SW480 (cell line): Measurements from ENCODE around the gene CHRNG.
"Not testable (repeated sequence)": the region's sequence is repeated elsewhere in the genome, so short reads cannot be mapped to it uniquely, and the experiment has no call there.

Source experiments
- DNase-seq: peaks from one replicate; pipeline ENCODE4 v3.0.0-alpha.2; 2016; ENCODE audit warnings: low spot score

Gene CHRNG

GRCh38 chr2:232527905-232528470 lies 11.5 kb upstream of the CHRNG start:
- no peak for DNase-seq

- peak; percentile 83 for DNase-seq
These were observed 10.6 kb upstream of the CHRNG start for GRCh38 chr2:232528746-232529460.

DNA sequence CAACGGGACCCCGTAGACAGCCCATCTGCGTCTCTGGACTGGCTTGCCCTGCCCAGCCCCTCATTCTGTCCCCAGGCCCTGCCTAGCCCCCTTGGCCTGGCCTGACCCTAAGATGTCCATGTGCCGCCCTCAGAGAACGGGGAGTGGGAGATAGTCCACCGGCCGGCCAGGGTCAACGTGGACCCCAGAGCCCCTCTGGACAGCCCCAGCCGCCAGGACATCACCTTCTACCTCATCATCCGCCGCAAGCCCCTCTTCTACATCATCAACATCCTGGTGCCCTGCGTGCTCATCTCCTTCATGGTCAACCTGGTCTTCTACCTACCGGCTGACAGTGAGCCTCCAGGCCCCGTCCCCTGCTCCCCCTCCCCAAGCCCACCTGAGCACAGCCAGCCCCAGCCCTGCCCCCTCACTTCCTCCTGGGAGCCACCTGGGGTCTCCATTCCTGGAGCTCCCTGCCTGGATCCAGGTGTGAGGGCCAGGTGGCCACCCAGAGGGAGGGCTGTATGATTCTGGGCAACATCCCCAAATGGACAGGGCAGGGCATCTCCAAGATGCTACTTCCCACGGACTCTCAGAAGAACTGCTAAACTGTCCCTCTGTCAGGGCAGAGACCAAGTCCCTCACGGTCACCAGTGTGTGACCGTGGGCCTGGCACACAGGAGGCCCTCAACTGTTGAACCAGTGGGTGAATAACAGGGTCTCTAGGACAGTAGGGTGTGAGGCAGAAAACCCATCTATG lies 9.5 kb upstream of the CHRNG start:
- no peak for DNase-seq

- no peak for DNase-seq
These were observed 8.7 kb upstream of the CHRNG start for GRCh38 chr2:232530626-232531260.

- DNase-seq, result no peak
These were observed 7.1 kb upstream of the CHRNG start for GRCh38 chr2:232532419-232532818.

DNA sequence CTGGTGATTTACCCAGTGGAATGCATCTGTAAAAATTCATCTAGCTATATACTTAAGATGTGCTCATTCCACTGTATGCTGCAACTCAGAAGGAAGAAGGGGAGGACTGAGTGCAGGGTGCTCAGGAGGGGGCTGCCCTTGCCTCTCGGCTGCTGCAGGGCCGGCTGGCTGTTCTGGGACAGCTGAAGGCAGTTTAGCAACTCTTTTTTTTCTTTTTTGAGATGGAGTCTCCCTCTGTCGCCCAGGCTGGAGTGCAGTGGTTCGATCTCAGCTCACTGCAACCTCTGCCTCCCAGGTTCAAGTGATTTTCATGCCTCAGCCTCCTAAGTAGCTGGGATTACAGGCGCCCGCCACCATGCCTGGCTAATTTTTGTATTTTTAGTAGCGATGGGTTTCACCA lies 6.7 kb upstream of the CHRNG start:
- not testable (repeated sequence) for DNase-seq

GRCh38 chr2:232533944-232534710 lies 5.4 kb upstream of the CHRNG start:
- no peak for DNase-seq

DNA sequence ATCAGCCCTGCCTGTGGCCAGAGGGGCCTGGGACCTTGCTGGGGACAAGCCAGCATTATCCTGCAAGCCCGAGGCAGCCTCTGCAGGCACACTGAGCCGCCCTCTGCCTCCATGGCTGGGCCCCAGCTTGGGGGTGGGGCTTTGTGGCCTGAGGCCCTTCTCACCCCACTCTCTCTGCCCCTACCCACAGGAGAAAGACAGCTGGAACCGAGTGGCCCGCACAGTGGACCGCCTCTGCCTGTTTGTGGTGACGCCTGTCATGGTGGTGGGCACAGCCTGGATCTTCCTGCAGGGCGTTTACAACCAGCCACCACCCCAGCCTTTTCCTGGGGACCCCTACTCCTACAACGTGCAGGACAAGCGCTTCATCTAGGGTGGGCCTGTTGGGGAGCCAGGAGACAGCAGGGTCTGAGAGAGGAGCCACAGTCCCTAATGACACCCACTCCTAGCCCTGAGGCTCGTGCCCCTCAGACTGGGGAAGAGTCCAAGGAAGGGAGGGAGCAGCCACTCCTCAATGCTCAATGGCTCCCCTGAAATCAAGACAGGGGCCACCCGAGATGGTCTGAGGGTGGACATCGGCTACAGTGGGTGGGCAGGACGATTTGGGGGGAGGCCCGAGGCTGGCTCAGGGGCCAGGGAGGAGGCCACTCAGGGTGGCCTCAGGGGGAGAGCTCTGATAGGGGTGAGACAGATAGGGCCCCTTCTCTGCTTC lies 4.4 kb upstream of the CHRNG start:
- no peak for DNase-seq

- no peak for DNase-seq
These were observed 3.5 kb upstream of the CHRNG start for GRCh38 chr2:232535761-232536530.

- DNase-seq, result peak; percentile 30
These were observed 2.4 kb upstream of the CHRNG start for GRCh38 chr2:232537079-232537478.

DNA sequence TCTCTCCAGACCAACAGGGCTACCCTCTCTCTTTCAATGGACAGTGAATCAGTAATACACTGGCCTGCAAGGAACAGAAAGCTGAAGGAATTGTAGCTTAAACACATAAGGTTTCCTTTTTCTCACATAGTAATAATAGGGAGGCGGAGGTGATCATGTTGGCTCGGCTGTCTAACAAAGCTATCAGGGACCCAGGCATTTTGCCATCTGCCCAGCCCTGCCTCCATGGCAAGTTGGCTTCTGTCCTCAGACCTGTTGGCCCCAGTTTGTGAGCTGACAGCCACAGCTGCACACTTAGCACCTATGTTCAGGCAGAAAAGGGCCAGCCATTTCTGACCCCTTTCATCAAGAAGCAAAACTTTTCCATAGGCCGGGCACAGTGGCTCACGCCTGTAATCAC lies 2.0 kb upstream of the CHRNG start:
- no peak for DNase-seq

DNA sequence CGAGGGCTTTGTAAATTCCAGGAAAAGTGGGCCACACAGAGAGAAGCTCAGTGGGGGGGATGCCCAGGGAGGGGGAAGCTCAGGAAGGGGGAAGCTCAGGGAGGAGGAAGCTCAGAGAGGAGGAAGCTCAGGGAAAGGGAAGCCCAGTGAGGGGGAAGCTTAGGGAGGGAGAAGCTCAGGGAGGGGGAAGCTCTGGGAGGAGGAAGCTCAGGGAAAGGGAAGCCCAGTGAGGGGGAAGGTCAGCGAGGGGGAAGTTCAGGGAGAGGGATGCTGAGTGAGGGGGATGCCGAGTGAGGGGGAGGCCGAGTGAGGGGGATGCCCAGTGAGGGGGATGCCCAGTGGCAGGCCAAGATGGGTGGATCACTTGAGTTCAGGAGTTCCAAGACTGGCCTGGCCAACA lies 821 bp upstream of the CHRNG start:
- no peak for DNase-seq

DNA sequence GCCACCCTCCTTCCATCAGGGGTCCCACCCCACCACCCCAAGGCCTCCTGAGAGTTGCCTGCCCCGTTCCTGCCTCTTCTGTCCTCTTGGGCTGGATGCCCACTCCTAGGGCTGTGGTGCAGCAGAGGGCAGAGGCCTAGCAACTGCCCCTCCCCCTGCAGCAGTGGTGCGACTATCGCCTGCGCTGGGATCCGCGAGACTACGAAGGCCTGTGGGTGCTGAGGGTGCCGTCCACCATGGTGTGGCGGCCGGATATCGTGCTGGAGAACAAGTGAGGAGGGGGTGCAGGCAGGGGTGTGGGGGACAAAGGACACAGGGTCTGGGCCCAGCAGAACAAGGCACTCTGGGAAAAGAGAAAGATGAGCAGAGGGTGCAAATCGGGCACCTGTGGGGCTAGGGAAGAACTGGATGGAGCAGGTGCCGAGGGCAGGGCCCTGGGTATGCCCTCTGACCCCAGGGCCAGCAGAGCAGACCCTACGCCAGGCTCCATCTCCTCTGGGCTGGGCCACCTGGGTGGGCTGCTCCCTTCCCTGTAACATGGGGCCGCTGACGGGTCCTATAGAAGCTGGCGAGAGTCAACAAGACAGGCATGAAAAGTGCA lies 1.0 kb downstream of the CHRNG start:
- DNase-seq, result no peak

GRCh38 chr2:232541195-232541960 lies 1.9 kb downstream of the CHRNG start:
- DNase-seq, result no peak

GRCh38 chr2:232541961-232542714 lies 2.6 kb downstream of the CHRNG start:
- DNase-seq, result no peak

GRCh38 chr2:232542715-232543467 lies 3.4 kb downstream of the CHRNG start:
- DNase-seq, result no peak

DNA sequence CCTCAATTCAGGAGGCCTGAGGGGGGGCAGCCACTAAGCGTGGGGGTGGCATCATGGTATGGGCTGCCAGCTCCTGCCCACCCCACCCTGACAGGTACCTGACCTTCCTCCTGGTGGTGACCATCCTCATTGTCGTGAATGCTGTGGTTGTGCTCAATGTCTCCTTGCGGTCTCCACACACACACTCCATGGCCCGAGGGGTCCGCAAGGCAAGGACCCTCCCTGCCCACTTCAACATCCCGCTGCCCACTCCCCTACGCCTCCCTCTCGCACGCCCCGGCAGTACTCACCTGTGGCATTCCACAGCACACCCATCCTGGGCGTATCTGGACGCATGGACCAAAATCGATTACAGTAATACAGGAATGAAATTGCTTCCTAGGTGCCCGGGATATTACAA lies 4.0 kb downstream of the CHRNG start:
- no peak for DNase-seq
